Liver (tissue), 9 donors: ENCODE data around the gene ROBO3. TPM values are rescaled to one million over a fixed set of nuclear protein-coding genes. Genes with fewer than 3 reads are reported as not detected.

ENCODE experiments used
- DNase-seq: peaks from one replicate; pipeline ENCODE4 v3.0.0-alpha.2; 2017; ENCODE audit warnings: low spot score
- H3K27ac ChIP-seq, 2 donors: one replicate each; pipeline ENCODE4 v1.7.0; 2013; ENCODE audit warnings: inconsistent platforms in 2 of 2, low read length in 2 of 2, control low read depth in 1 of 2, low read depth in 1 of 2, mild to moderate bottlenecking in 1 of 2
- H3K27me3 ChIP-seq, 4 donors: one replicate each; pipeline versions ENCODE4 v1.6.1 to v1.7.0; 2013; ENCODE audit warnings: low read length in 3 of 4, inconsistent platforms in 1 of 4, mild to moderate bottlenecking in 1 of 4, moderate library complexity in 1 of 4; ENCODE audit not compliant: control insufficient read depth in 4 of 4, insufficient read depth in 4 of 4
- H3K36me3 ChIP-seq, 4 donors: one replicate each; pipeline versions ENCODE4 v1.6.1 to v1.7.0; 2013; ENCODE audit warnings: low read length in 3 of 4, mild to moderate bottlenecking in 3 of 4, low read depth in 1 of 4, moderate library complexity in 1 of 4; ENCODE audit not compliant: control insufficient read depth in 4 of 4, insufficient read depth in 3 of 4
- H3K4me1 ChIP-seq, 4 donors: one replicate each; pipeline versions ENCODE4 v1.6.1 to v1.7.0; 2013; ENCODE audit warnings: low read length in 3 of 4, mild to moderate bottlenecking in 3 of 4, moderate library complexity in 1 of 4; ENCODE audit not compliant: control insufficient read depth in 4 of 4, insufficient read depth in 4 of 4
- H3K4me3 ChIP-seq, 3 donors: one replicate each; pipeline versions ENCODE4 v1.6.1 to v1.7.0; 2013; ENCODE audit warnings: low read length in 3 of 3, control low read depth in 1 of 3, low read depth in 1 of 3, mild to moderate bottlenecking in 1 of 3
- H3K9ac ChIP-seq, 2 donors: one replicate each; pipeline ENCODE4 v1.7.0; 2013; ENCODE audit warnings: low read length in 2 of 2, mild to moderate bottlenecking in 2 of 2, moderate library complexity in 2 of 2, control low read depth in 1 of 2, low read depth in 1 of 2
- H3K9me3 ChIP-seq, 4 donors: one replicate each; pipeline versions ENCODE4 v1.6.1 to v1.7.0; 2013; ENCODE audit warnings: low read length in 3 of 4; ENCODE audit not compliant: control insufficient read depth in 4 of 4
- CTCF ChIP-seq: fragments of 150-350 bp; IDR thresholded peaks from 2 replicates; pipeline ENCODE4 v1.5.1; 2017; ENCODE audit warnings: improper control_type of control experiment, low read depth, low read length; ENCODE audit not compliant: missing input control
- EGR1 ChIP-seq, 2 donors: IDR thresholded peaks; 2 replicates each; pipeline ENCODE4 v1.6.1; 2016 to 2018; ENCODE audit warnings: antibody characterized with exemption in 2 of 2, low read depth in 2 of 2
- FOXA1 ChIP-seq: IDR thresholded peaks from 2 replicates; pipeline ENCODE4 v1.6.1; 2016; ENCODE audit warnings: antibody characterized with exemption
- FOXA2 ChIP-seq: IDR thresholded peaks from 2 replicates; pipeline ENCODE4 v1.6.1; 2016; ENCODE audit warnings: antibody characterized with exemption
- GABPA ChIP-seq, 2 donors: IDR thresholded peaks in 1 of 2; conservative IDR thresholded peaks in 1 of 2; 2 replicates each; pipeline ENCODE4 v1.6.1; 2016; ENCODE audit warnings: antibody characterized with exemption in 2 of 2, mild to moderate bottlenecking in 1 of 2, moderate library complexity in 1 of 2
- HNF4A ChIP-seq, 2 donors: conservative IDR thresholded peaks; 2 replicates each; pipeline ENCODE4 v1.6.1; 2016; ENCODE audit warnings: antibody characterized with exemption in 2 of 2, mild to moderate bottlenecking in 2 of 2
- HNF4G ChIP-seq: IDR thresholded peaks from 2 replicates; pipeline ENCODE4 v1.6.1; 2016; ENCODE audit warnings: antibody characterized with exemption
- JUND ChIP-seq, 2 donors: IDR thresholded peaks; 2 replicates each; pipeline ENCODE4 v1.6.1; 2016; ENCODE audit warnings: antibody characterized with exemption in 2 of 2
- MAX ChIP-seq: IDR thresholded peaks from 2 replicates; pipeline ENCODE4 v1.6.1; 2016; ENCODE audit warnings: antibody characterized with exemption
- NR2F2 ChIP-seq: IDR thresholded peaks from 2 replicates; pipeline ENCODE4 v1.6.1; 2016; ENCODE audit warnings: antibody characterized with exemption
- RAD21 ChIP-seq, 2 donors: IDR thresholded peaks; 2 replicates each; pipeline ENCODE4 v1.6.1; 2016; ENCODE audit warnings: antibody characterized with exemption in 2 of 2, mild to moderate bottlenecking in 2 of 2
- REST ChIP-seq: IDR thresholded peaks from 2 replicates; pipeline ENCODE4 v1.6.1; 2016; ENCODE audit warnings: antibody characterized with exemption, mild to moderate bottlenecking
- RXRA ChIP-seq, 2 donors: IDR thresholded peaks; 2 replicates each; pipeline ENCODE4 v1.6.1; 2017 to 2018; ENCODE audit warnings: antibody characterized with exemption in 2 of 2, mild to moderate bottlenecking in 1 of 2
- SP1 ChIP-seq: IDR thresholded peaks from 2 replicates; pipeline ENCODE4 v1.6.1; 2018; ENCODE audit warnings: antibody characterized with exemption, mild to moderate bottlenecking
- TAF1 ChIP-seq: conservative IDR thresholded peaks from 2 replicates; pipeline ENCODE4 v1.6.1; 2016; ENCODE audit warnings: antibody characterized with exemption, mild to moderate bottlenecking
- YY1 ChIP-seq: IDR thresholded peaks from 2 replicates; pipeline ENCODE4 v1.6.1; 2016; ENCODE audit warnings: antibody characterized with exemption, mild to moderate bottlenecking
- ZBTB33 ChIP-seq: IDR thresholded peaks from 2 replicates; pipeline ENCODE4 v1.6.1; 2016; ENCODE audit warnings: antibody characterized with exemption
- WGBS: extraction: QIAGEN DNeasy Blood & Tissue Kit; methylation state at CpG from one replicate; pipeline ENCODE4 v1.1.7; 2013; 5-methylcytosine and 5-hydroxymethylcytosine counted together
- polyA plus RNA-seq, 2 donors: library from polyadenylated mRNA; stranded (reverse) in 1 of 2; unstranded in 1 of 2; fragments of 200-250 nt in 1 of 2; fragments of >200 nt in 1 of 2; fragmentation: Nextera tagmentation in 1 of 2; extraction: Ambion mirVana in 1 of 2; gene quantifications; one replicate each; pipeline versions ENCODE4 v1.2.1 to v1.2.3, GENCODE V29; 2013 to 2015
- total RNA-seq, 2 donors: library from RNA; depleted of rRNA; stranded (reverse); fragments of >200 nt; gene quantifications; one replicate each; pipeline ENCODE4 v1.2.3, GENCODE V29; 2014
- donor health status: healthy.
- donor health status: healthy.
- donor health status: healthy.
- donor health status: healthy.
- donor health status: healthy.

The ROBO3 gene
- total and polyA plus RNA-seq, 4 donors = 1.1 to 2.2 (median 1.4) TPM

GRCh38 chr11:124879493-124880289 lies 14.5 kb downstream of the ROBO3 start:
- DNase-seq = no peak
- no peaks in the 10 kb centered on the region for H3K27me3 ChIP-seq
- no peak overlapping the region for H3K27ac ChIP-seq
- TF ChIP-seq CTCF (no peak), REST (no peak), NR2F2 (no peak), FOXA2 (no peak), HNF4A (conservative IDR thresholded peaks at IDR 0.05) (no peak), HNF4G (no peak), GABPA (IDR thresholded peaks at IDR 0.05 in 1 of 2, conservative IDR thresholded peaks at IDR 0.05 in 1 of 2) (no peak), JUND (IDR thresholded peaks at IDR 0.05) (no peak), MAX (no peak), ZBTB33 (no peak), SP1 (no peak), TAF1 (no peak), RAD21 (IDR thresholded peaks at IDR 0.05) (no peak), FOXA1 (no peak), YY1 (no peak), RXRA (IDR thresholded peaks at IDR 0.05) (no peak), EGR1 (IDR thresholded peaks at IDR 0.05; ENCODE audit: low read depth in 2 of 2) (no peak)
- H3K36me3 ChIP-seq = no peaks in the 10 kb centered on the region
- no peaks in the 10 kb centered on the region for H3K9me3 ChIP-seq
- H3K4me3 ChIP-seq = no peak overlapping the region
- H3K9ac ChIP-seq = no peak overlapping the region
- 90% methylated on average over 16 of the region's 16 CpGs for whole genome bisulfite sequencing
- peaks cover 0 to 30% (median 18%) of the 10 kb centered on the region in 4 donors for H3K4me1 ChIP-seq
